Skeletal muscle tissue (tissue), 4 donors: ENCODE results near the gene CDKAL1. TPM values are rescaled to one million over a fixed set of nuclear protein-coding genes. Genes with fewer than 3 reads are reported as not detected.

Experiments used
- H3K27ac ChIP-seq: one replicate; pipeline ENCODE4 v1.7.0; 2013; ENCODE audit warnings: mild to moderate bottlenecking, low read depth, low read length, inconsistent platforms
- H3K27me3 ChIP-seq, 3 donors: one replicate each; pipeline ENCODE4 v1.7.0; 2013; ENCODE audit warnings: low read length in 3 of 3; ENCODE audit not compliant: control insufficient read depth in 3 of 3, insufficient read depth in 3 of 3
- H3K36me3 ChIP-seq, 3 donors: one replicate each; pipeline ENCODE4 v1.7.0; 2013; ENCODE audit warnings: low read length in 3 of 3; ENCODE audit not compliant: control insufficient read depth in 3 of 3, insufficient read depth in 3 of 3
- H3K4me1 ChIP-seq, 3 donors: one replicate each; pipeline ENCODE4 v1.7.0; 2013; ENCODE audit warnings: low read length in 3 of 3, mild to moderate bottlenecking in 3 of 3; ENCODE audit not compliant: control insufficient read depth in 3 of 3, insufficient read depth in 3 of 3
- H3K4me3 ChIP-seq, 3 donors: one replicate each; pipeline ENCODE4 v1.7.0; 2013; ENCODE audit warnings: low read length in 3 of 3
- H3K9ac ChIP-seq, 3 donors: one replicate each; pipeline ENCODE4 v1.7.0; 2013; ENCODE audit warnings: low read length in 3 of 3, mild to moderate bottlenecking in 3 of 3, moderate library complexity in 2 of 3, low read depth in 1 of 3
- H3K9me3 ChIP-seq, 3 donors: one replicate each; pipeline ENCODE4 v1.7.0; 2013; ENCODE audit warnings: low read length in 3 of 3; ENCODE audit not compliant: control insufficient read depth in 3 of 3
- total RNA-seq: library from RNA; depleted of rRNA; stranded (reverse); fragments of >200 nt; gene quantifications from one replicate; pipeline ENCODE4 v1.2.3, GENCODE V29; 2014
- donor health status: Osteomylitis.

Gene CDKAL1
- total RNA-seq, 1 donor from 2014 or later = 42.8 TPM

- Histone ChIP-seq H3K9ac (no peak overlapping the region), H3K4me3 (no peak overlapping the region), H3K36me3 (peaks cover 0 to 4% (median 0%) of the 10 kb centered on the region in 3 donors), H3K27me3 (no peaks in the 10 kb centered on the region), H3K27ac (no peak overlapping the region), H3K4me1 (no peaks in the 10 kb centered on the region), H3K9me3 (no peaks in the 10 kb centered on the region)
These were observed 663.9 kb downstream of the CDKAL1 start for GRCh38 chr6:21198032-21198640.

GRCh38 chr6:21199262-21199661 lies 665.0 kb downstream of the CDKAL1 start:
- H3K27ac ChIP-seq = no peak overlapping the region
- no peaks in the 10 kb centered on the region for H3K27me3 ChIP-seq
- H3K4me1 ChIP-seq = no peaks in the 10 kb centered on the region
- no peak overlapping the region for H3K9ac ChIP-seq
- peaks cover 0 to 4% (median 0%) of the 10 kb centered on the region in 3 donors for H3K36me3 ChIP-seq
- no peak overlapping the region for H3K4me3 ChIP-seq
- no peaks in the 10 kb centered on the region for H3K9me3 ChIP-seq

GRCh38 chr6:21200134-21200870 lies 666.0 kb downstream of the CDKAL1 start:
- Histone ChIP-seq H3K4me1 (no peaks in the 10 kb centered on the region), H3K27me3 (no peaks in the 10 kb centered on the region), H3K27ac (no peak overlapping the region), H3K4me3 (no peak overlapping the region), H3K9ac (no peak overlapping the region), H3K36me3 (peaks cover 0 to 4% (median 0%) of the 10 kb centered on the region in 3 donors), H3K9me3 (no peaks in the 10 kb centered on the region)

GRCh38 chr6:21201187-21201586 lies 666.9 kb downstream of the CDKAL1 start:
- Histone ChIP-seq H3K4me3 (no peak overlapping the region), H3K27me3 (no peaks in the 10 kb centered on the region), H3K4me1 (no peaks in the 10 kb centered on the region), H3K9ac (no peak overlapping the region), H3K36me3 (peaks cover 0 to 4% (median 0%) of the 10 kb centered on the region in 3 donors), H3K9me3 (no peaks in the 10 kb centered on the region), H3K27ac (no peak overlapping the region)

GRCh38 chr6:21201637-21202350 lies 667.5 kb downstream of the CDKAL1 start:
- Histone ChIP-seq H3K36me3 (peaks cover 0 to 4% (median 0%) of the 10 kb centered on the region in 3 donors), H3K4me1 (no peaks in the 10 kb centered on the region), H3K27ac (no peak overlapping the region), H3K27me3 (no peaks in the 10 kb centered on the region), H3K9me3 (no peaks in the 10 kb centered on the region), H3K9ac (no peak overlapping the region), H3K4me3 (no peak overlapping the region)

- no peak overlapping the region for H3K27ac ChIP-seq
- H3K36me3 ChIP-seq = peaks cover 0 to 4% (median 0%) of the 10 kb centered on the region in 3 donors
These were observed 668.3 kb downstream of the CDKAL1 start for GRCh38 chr6:21202521-21202920.

GRCh38 chr6:21204951-21205350 lies 670.7 kb downstream of the CDKAL1 start:
- H3K9me3 ChIP-seq = no peaks in the 10 kb centered on the region
- no peak overlapping the region for H3K9ac ChIP-seq

More at GRCh38 chr6:21202521-21202920, 668.3 kb downstream of the CDKAL1 start:
- Histone ChIP-seq H3K9me3 (no peaks in the 10 kb centered on the region), H3K9ac (no peak overlapping the region), H3K4me3 (no peak overlapping the region), H3K27me3 (no peaks in the 10 kb centered on the region), H3K4me1 (no peaks in the 10 kb centered on the region)

GRCh38 chr6:21208081-21208795 lies 674.0 kb downstream of the CDKAL1 start:
- Histone ChIP-seq H3K9me3 (peaks cover 0 to 2% (median 0%) of the 10 kb centered on the region in 3 donors), H3K4me3 (no peak overlapping the region), H3K9ac (no peak overlapping the region)

More at GRCh38 chr6:21204951-21205350, 670.7 kb downstream of the CDKAL1 start:
- H3K36me3 ChIP-seq = peaks cover 0 to 7% (median 0%) of the 10 kb centered on the region in 3 donors
- no peak overlapping the region for H3K4me3 ChIP-seq
- no peak overlapping the region for H3K27ac ChIP-seq
- H3K27me3 ChIP-seq = no peaks in the 10 kb centered on the region
- no peaks in the 10 kb centered on the region for H3K4me1 ChIP-seq

GRCh38 chr6:21208796-21209186 lies 674.5 kb downstream of the CDKAL1 start:
- peaks cover 0 to 2% (median 0%) of the 10 kb centered on the region in 3 donors for H3K9me3 ChIP-seq
- H3K4me1 ChIP-seq = no peaks in the 10 kb centered on the region
- H3K4me3 ChIP-seq = no peak overlapping the region
- no peak overlapping the region for H3K27ac ChIP-seq
- no peak overlapping the region for H3K9ac ChIP-seq
- no peaks in the 10 kb centered on the region for H3K27me3 ChIP-seq
- peaks cover 0 to 9% (median 0%) of the 10 kb centered on the region in 3 donors for H3K36me3 ChIP-seq

More at GRCh38 chr6:21208081-21208795, 674.0 kb downstream of the CDKAL1 start:
- Histone ChIP-seq H3K27me3 (no peaks in the 10 kb centered on the region), H3K36me3 (peaks cover 0 to 9% (median 0%) of the 10 kb centered on the region in 3 donors), H3K4me1 (no peaks in the 10 kb centered on the region), H3K27ac (no peak overlapping the region)
